HEK293 (cell line): ENCODE data around the gene WNT1.

Experiments used
- AEBP2 ChIP-seq: fragments of 450-650 bp; formaldehyde crosslinking; IDR thresholded peaks from 2 replicates; pipeline ENCODE4 v1.5.1; 2016; ENCODE audit warnings: missing biosample characterization, missing genetic modification characterization, borderline replicate concordance
- BCL11A ChIP-seq: fragments of 450-650 bp; formaldehyde crosslinking; IDR thresholded peaks from 2 replicates; pipeline ENCODE4 v1.5.1; 2016; ENCODE audit warnings: low read depth, missing biosample characterization, missing genetic modification characterization
- EGR2 ChIP-seq: fragments of 450-650 bp; formaldehyde crosslinking; IDR thresholded peaks from 2 replicates; pipeline ENCODE4 v1.5.1; 2016; ENCODE audit warnings: low read depth, missing biosample characterization, missing genetic modification characterization
- ELK4 ChIP-seq: IDR thresholded peaks from 2 replicates; pipeline ENCODE4 v1.6.1; 2011; ENCODE audit warnings: mild to moderate bottlenecking, low read depth, low read length, borderline replicate concordance
- KLF7 ChIP-seq: fragments of 450-650 bp; formaldehyde crosslinking; IDR thresholded peaks from 2 replicates; pipeline ENCODE4 v1.5.1; 2016; ENCODE audit warnings: missing biosample characterization, missing genetic modification characterization, borderline replicate concordance
- OSR2 ChIP-seq: fragments of 450-650 bp; formaldehyde crosslinking; IDR thresholded peaks from 2 replicates; pipeline ENCODE4 v1.5.1; 2016; ENCODE audit warnings: missing biosample characterization, missing genetic modification characterization
- YY1 ChIP-seq: fragments of 450-650 bp; formaldehyde crosslinking; IDR thresholded peaks from 2 replicates; pipeline ENCODE4 v1.5.1; 2018; ENCODE audit warnings: missing biosample characterization, missing genetic modification characterization
- ZBTB48 ChIP-seq: fragments of 450-650 bp; formaldehyde crosslinking; IDR thresholded peaks from 2 replicates; pipeline ENCODE4 v1.5.1; 2016; ENCODE audit warnings: missing biosample characterization, missing genetic modification characterization
- ZFP41 ChIP-seq: fragments of 450-650 bp; formaldehyde crosslinking; IDR thresholded peaks from 2 replicates; pipeline ENCODE4 v1.5.1; 2016; ENCODE audit warnings: missing biosample characterization, missing genetic modification characterization, borderline replicate concordance
- ZNF133 ChIP-seq: fragments of 450-650 bp; formaldehyde crosslinking; IDR thresholded peaks from 2 replicates; pipeline ENCODE4 v1.5.1; 2016; ENCODE audit warnings: missing biosample characterization, missing genetic modification characterization
- ZNF138 ChIP-seq: fragments of 450-650 bp; formaldehyde crosslinking; IDR thresholded peaks from 2 replicates; pipeline ENCODE4 v1.5.1; 2016; ENCODE audit warnings: missing biosample characterization, missing genetic modification characterization, borderline replicate concordance
- ZNF140 ChIP-seq: fragments of 450-650 bp; formaldehyde crosslinking; IDR thresholded peaks from 2 replicates; pipeline ENCODE4 v1.5.1; 2016; ENCODE audit warnings: missing biosample characterization, missing genetic modification characterization
- ZNF169 ChIP-seq: fragments of 450-650 bp; formaldehyde crosslinking; IDR thresholded peaks from 2 replicates; pipeline ENCODE4 v1.5.1; 2016; ENCODE audit warnings: missing biosample characterization, missing genetic modification characterization
- ZNF211 ChIP-seq: fragments of 450-650 bp; formaldehyde crosslinking; IDR thresholded peaks from 2 replicates; pipeline ENCODE4 v1.5.1; 2016; ENCODE audit warnings: low read depth, missing biosample characterization, missing genetic modification characterization
- ZNF223 ChIP-seq: fragments of 450-650 bp; formaldehyde crosslinking; IDR thresholded peaks from 2 replicates; pipeline ENCODE4 v1.5.1; 2016; ENCODE audit warnings: missing biosample characterization, missing genetic modification characterization
- ZNF280C ChIP-seq: fragments of 450-650 bp; formaldehyde crosslinking; IDR thresholded peaks from 2 replicates; pipeline ENCODE4 v1.5.1; 2016; ENCODE audit warnings: missing biosample characterization, missing genetic modification characterization
- ZNF398 ChIP-seq: fragments of 450-650 bp; formaldehyde crosslinking; IDR thresholded peaks from 2 replicates; pipeline ENCODE4 v1.5.1; 2017; ENCODE audit warnings: missing biosample characterization, missing genetic modification characterization
- ZNF404 ChIP-seq: fragments of 450-650 bp; formaldehyde crosslinking; IDR thresholded peaks from 2 replicates; pipeline ENCODE4 v1.5.1; 2017; ENCODE audit warnings: missing biosample characterization, missing genetic modification characterization
- ZNF426 ChIP-seq: fragments of 450-650 bp; formaldehyde crosslinking; IDR thresholded peaks from 2 replicates; pipeline ENCODE4 v1.5.1; 2017; ENCODE audit warnings: missing biosample characterization, missing genetic modification characterization, mild to moderate bottlenecking, inconsistent platforms, moderate library complexity
- ZNF501 ChIP-seq: fragments of 450-650 bp; formaldehyde crosslinking; IDR thresholded peaks from 2 replicates; pipeline ENCODE4 v1.5.1; 2016; ENCODE audit warnings: missing biosample characterization, missing genetic modification characterization
- ZNF518A ChIP-seq: fragments of 450-650 bp; formaldehyde crosslinking; conservative IDR thresholded peaks from 2 replicates; pipeline ENCODE4 v1.5.1; 2016; ENCODE audit warnings: low read depth, missing biosample characterization, missing genetic modification characterization
- ZNF530 ChIP-seq: fragments of 450-650 bp; formaldehyde crosslinking; IDR thresholded peaks from 2 replicates; pipeline ENCODE4 v1.5.1; 2016; ENCODE audit warnings: low read depth, missing biosample characterization, missing genetic modification characterization
- ZNF544 ChIP-seq: fragments of 450-650 bp; formaldehyde crosslinking; IDR thresholded peaks from 2 replicates; pipeline ENCODE4 v1.5.0; 2017; ENCODE audit warnings: missing biosample characterization, missing genetic modification characterization
- ZNF626 ChIP-seq: fragments of 450-650 bp; sonication (Bioruptor Pico); formaldehyde crosslinking; IDR thresholded peaks from 2 replicates; pipeline ENCODE4 v1.5.1; 2018; ENCODE audit warnings: missing biosample characterization, missing genetic modification characterization, inconsistent platforms
- ZNF707 ChIP-seq: fragments of 450-650 bp; formaldehyde crosslinking; IDR thresholded peaks from 2 replicates; pipeline ENCODE4 v1.5.1; 2016; ENCODE audit warnings: missing biosample characterization, missing genetic modification characterization
- ZNF785 ChIP-seq: fragments of 450-650 bp; formaldehyde crosslinking; IDR thresholded peaks from 2 replicates; pipeline ENCODE4 v1.5.1; 2016; ENCODE audit warnings: missing biosample characterization, missing genetic modification characterization
- ZNF843 ChIP-seq: fragments of 450-650 bp; formaldehyde crosslinking; IDR thresholded peaks from 2 replicates; pipeline ENCODE4 v1.5.1; 2016; ENCODE audit warnings: missing biosample characterization, missing genetic modification characterization
- ZXDB ChIP-seq: fragments of 450-650 bp; formaldehyde crosslinking; IDR thresholded peaks from 2 replicates; pipeline ENCODE4 v1.5.1; 2016; ENCODE audit warnings: missing biosample characterization, missing genetic modification characterization

Gene WNT1

GRCh38 chr12:48957141-48958048, 20.7 kb upstream of the WNT1 start, which contains the start of gene ARF3 (continued):
- TF ChIP-seq ZNF626 (tag by site-specific recombination) (no peak), ZNF211 (tag by site-specific recombination) (no peak), ZNF138 (tag by site-specific recombination) (no peak), ZFP41 (tag by site-specific recombination) (no peak), ZNF785 (tag by site-specific recombination) (no peak), ZNF140 (tag by site-specific recombination) (no peak), ZNF133 (tag by site-specific recombination) (no peak), ZNF707 (tag by site-specific recombination) (no peak), ZBTB48 (tag by site-specific recombination) (no peak; the same call in 1 of the 2 replicates), ZNF544 (tag by site-specific recombination) (no peak), ELK4 (no peak), ZNF426 (no peak), EGR2 (tag by site-specific recombination) (peak; percentile 95), AEBP2 (tag by site-specific recombination) (no peak), OSR2 (tag by site-specific recombination) (peak; percentile 41; the same call in 1 of the 2 replicates), BCL11A (tag by site-specific recombination) (no peak), ZNF223 (tag by site-specific recombination) (0 out of 2 replicates have a peak, but pooled peaks have one; percentile 7), ZNF518A (tag by site-specific recombination) (no peak), ZNF843 (tag by site-specific recombination) (peak; percentile 49; the same call in 1 of the 2 replicates), ZNF280C (tag by site-specific recombination) (no peak), ZNF530 (tag by site-specific recombination) (no peak), ZNF169 (tag by site-specific recombination) (no peak), ZXDB (peak; percentile 57; the same call in 1 of the 2 replicates), ZNF501 (tag by site-specific recombination) (peak; percentile 31; the same call in 1 of the 2 replicates), ZNF398 (peak; percentile 96), YY1 (tag by site-specific recombination) (peak; percentile 40; the same call in 1 of the 2 replicates), ZNF404 (tag by site-specific recombination) (no peak), KLF7 (tag by site-specific recombination) (peak; percentile 35; the same call in 1 of the 2 replicates)
